GM12874 (cell line): Measurements from ENCODE around the gene LAMTOR4.

Experiments
- TF ChIP-seq, protein P1 (sequence below): IDR thresholded peaks from 2 replicates; pipeline ENCODE4 v1.5.1; 2011; ENCODE audit warnings: low read depth, mild to moderate bottlenecking, control low read depth, low read length, moderate library complexity; ENCODE audit not compliant: insufficient read depth

LAMTOR4 gene

DNA sequence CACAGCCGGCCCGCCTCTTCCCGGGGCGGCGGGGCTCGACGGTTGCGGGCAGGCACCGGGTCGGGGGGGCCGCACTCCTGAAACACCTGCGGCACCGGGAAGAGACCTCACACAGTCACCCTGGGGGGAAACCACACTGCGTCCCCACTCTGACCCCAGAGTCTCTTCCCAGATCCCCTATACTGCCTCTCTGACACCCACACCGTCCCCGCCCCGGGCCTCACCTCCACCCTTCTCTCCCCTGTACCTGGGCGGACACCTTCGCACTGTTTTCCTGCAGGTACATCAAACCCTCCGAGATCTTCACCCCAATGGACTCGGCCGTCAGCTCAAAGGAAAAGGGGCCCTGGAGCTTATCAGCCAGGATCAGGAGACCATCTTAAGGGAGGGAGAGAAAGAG, 23.1 kb downstream of the LAMTOR4 start:
- TF ChIP-seq, protein P1, sequence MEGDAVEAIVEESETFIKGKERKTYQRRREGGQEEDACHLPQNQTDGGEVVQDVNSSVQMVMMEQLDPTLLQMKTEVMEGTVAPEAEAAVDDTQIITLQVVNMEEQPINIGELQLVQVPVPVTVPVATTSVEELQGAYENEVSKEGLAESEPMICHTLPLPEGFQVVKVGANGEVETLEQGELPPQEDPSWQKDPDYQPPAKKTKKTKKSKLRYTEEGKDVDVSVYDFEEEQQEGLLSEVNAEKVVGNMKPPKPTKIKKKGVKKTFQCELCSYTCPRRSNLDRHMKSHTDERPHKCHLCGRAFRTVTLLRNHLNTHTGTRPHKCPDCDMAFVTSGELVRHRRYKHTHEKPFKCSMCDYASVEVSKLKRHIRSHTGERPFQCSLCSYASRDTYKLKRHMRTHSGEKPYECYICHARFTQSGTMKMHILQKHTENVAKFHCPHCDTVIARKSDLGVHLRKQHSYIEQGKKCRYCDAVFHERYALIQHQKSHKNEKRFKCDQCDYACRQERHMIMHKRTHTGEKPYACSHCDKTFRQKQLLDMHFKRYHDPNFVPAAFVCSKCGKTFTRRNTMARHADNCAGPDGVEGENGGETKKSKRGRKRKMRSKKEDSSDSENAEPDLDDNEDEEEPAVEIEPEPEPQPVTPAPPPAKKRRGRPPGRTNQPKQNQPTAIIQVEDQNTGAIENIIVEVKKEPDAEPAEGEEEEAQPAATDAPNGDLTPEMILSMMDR, result no peak

DNA sequence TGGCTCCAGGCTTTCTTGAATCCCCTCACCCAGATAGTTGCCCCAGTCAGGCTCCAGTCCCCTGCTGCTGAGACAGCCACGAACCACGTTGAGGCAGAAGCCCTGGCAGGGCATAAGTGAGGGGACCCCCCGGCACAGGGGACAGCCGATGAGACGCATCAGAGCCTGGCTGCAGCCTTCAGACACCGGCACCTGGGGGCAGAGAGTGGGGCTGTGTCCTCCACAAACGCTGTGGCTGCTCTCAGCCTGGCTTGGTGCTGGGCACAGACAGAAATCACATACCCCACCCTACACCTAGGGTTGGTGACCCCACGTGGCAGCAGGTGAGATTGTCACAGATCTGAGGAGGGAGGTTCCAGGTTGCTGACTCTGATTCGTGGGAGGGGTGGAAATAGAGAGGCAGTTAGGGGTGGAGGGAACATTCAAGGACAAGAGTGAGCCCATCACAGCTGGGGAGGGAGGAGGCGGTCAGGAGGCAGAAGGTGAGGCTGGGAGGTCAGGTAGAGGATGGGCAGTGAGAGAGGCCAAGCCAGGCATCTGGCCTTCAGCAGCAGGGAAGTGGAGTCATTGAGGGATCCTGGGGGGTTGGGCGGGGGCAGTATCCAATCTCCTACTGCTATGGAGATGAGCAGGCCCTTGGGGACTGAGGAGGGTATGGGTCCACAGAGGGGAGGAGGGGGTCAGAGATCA, 25.2 kb downstream of the LAMTOR4 start:
- TF ChIP-seq, protein P1, result no peak

DNA sequence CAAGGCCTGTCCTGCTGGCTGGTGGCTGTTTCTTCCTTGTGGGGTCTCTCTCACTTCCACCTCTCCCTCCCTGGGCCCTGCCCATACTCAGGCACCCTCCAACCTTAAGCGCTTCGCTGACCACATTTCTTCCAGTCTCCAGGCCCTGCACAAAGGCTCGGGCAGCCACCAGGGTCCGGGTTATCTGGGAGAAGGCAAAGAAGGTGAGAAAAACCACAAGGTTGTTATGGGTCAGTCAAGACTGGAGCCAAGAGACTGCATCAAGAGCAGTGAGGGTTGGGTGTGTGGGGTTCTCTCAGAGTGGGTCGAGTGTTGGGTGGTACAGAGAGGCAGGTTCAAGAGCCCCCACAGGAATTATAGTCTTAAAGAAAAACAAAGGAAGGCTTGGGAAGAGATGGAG, 25.9 kb downstream of the LAMTOR4 start:
- TF ChIP-seq, protein P1, result no peak

DNA sequence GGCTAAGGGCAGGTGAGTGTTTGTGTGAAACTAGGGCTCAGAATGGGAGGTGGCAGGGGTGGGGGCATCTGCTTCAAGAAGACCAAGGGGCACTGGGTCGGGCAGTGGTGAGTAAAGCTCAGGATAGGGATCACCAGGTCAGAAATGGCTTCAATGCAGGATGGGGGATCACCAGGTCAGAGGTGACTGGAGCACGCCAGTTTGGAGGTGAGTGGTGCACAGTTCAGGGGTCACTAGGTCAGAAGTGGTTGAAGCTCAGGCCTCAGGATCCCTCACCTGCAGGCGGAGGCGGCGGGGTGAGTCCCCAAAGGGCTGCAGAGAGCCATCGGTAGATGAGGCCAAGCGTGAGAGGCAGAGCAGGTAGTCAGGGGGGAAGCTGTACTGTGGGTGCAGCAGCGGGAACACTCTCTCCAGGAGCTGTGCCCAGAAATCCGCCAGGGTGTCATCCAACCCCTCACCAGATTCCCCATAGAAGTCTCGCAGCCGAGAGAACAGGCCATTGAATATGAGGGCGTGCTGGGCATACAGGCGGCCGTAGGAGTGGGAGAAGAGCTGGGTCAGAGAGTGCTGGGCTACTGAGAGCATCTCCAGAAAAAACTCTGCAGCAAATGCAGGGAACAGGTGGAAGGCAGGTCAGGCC, 26.7 kb downstream of the LAMTOR4 start:
- TF ChIP-seq, protein P1, result no peak

DNA sequence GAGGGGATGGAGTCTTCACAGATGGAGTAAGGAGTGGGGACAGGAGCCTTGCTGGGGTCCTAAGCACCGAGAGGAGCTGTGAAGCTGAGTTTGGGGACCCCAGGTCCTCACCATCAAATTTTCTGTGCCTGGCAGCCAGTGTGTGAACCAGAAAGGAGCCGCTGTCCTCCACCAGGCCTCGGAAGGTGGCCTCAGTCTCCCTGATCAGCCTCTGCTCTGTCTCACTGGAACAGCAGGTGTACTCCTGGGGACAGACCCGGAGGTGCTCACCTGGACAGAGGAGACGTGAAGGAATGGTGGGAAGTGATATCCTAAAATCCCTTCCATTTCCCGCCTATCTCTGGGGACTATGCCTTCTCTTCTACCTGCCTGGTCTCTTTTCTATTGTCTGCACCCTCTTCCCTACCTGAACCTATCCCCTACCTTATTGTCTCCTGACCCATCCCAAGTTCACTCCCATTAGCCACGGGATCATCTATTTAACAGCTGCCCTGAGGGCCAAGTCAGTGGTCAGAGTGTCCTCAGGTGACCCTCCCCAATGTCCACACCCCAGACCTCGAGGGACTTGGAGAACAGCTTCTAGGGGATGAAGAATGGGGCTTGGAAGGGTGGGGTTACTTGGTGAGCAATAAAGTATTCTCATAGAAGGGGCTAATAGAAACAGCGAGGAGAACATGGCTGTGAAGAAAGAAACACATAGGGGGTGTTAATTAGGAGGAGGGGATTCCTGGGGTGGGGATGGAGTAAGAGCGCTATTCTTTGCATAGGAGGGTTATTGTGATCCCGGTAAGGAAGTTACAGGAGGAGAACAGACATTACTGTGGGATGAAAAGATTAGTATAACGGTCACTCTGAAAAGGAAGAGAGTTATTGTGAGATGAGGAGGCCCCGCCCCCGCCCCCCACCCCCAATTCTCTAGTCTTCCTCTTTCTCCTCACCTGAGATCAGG, 27.7 kb downstream of the LAMTOR4 start:
- TF ChIP-seq, protein P1, result no peak

DNA sequence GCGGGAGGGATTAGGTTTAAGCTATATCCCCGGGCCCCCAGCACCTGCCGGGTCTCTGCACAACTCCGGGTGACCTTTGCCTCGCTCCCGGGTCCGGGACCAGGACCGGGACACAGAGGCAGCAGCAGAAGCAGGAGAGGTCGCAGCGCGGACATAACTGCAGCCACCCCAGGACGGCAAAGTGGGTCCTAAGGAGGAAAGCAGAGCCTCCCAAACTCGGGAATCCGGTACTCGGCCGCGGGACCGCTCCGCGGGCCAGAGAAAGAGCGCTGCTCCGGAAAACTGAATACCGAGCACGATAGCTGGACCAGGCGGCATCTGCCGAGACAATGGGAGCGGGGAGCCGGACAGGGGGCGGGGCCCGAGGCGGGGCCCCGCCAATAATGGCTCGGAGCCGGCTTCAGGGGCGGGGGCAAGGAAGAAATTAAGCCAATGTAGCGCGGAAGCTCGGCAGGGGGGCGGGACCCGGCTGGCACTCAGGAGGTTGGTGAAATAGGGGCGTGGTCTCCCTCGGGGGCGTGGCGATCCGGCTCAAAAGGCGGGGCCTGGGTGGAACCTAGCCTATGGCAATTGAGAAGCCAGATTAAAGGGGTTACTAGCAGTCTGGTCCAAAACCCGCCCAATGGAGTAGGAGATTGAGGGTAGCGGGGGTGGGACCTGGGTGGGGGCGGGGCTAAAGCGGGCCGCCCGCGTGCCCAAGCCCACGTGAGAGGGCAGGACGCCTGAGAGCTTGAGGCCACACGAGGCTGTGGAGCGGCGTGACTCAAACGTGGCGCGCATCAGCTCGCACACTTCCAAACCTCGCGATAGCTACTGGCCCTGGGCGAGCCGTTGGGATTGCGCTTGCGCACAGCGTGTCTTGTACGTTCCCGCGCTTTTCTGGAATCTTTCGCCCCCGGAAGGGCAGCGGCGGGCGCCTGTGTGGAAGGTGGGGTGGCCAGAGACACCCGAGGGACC, 28.6 kb downstream of the LAMTOR4 start, which contains the start of the genes GPC2 and STAG3:
Gene GPC2, minus strand, starts transcription at position 337 of the 957 bp plus-strand sequence. Its CDS starts 182 bp downstream, at position 155.
Gene STAG3, plus strand, starts transcription at position 874 of the 957 bp plus-strand sequence. CDS start 2,639 bp downstream, outside the sequence.
- TF ChIP-seq, protein P1, result no peak
